H1 (cell line): Measurements from ENCODE around the gene CYBA. TPM values are rescaled to one million over a fixed set of nuclear protein-coding genes. Genes with fewer than 3 reads are reported as not detected.

Experiments used
- CTCF ChIA-PET: fragments of 300-600 bp; sonication (Branson Sonifier 250); formaldehyde crosslinking; loops from one replicate; lab custom pipeline; 2021; ENCODE audit not compliant: partially characterized antibody; lab: Charles Lee
- POLR2A ChIA-PET: fragments of 300-600 bp; sonication (Branson Sonifier 250); formaldehyde crosslinking; loops from one replicate; lab custom pipeline; 2021; ENCODE audit warnings: inconsistent platforms; ENCODE audit not compliant: partially characterized antibody; lab: Charles Lee
- DNase-seq, 2 experiments: peaks; one replicate each; pipeline versions ENCODE4 v3.0.0 to v3.0.0-alpha.2; 2010 to 2022; ENCODE audit warnings: low spot score in 2 of 2, low read depth in 1 of 2, mixed read lengths in 1 of 2
- FAIRE-seq: peaks from 2 replicates; lab custom pipeline; 2011; peaks lifted over from hg19 to GRCh38; lab: Jason Lieb, UNC
- H2AFZ ChIP-seq: 2 replicates; pipeline ENCODE4 v1.8.1; 2012; ENCODE audit warnings: low read length, inconsistent platforms
- H2AK5ac ChIP-seq: 2 replicates; pipeline ENCODE4 v1.6.1; 2013; ENCODE audit warnings: low read depth, low read length
- H2BK120ac ChIP-seq: replicated peaks from 2 replicates; pipeline ENCODE3; 2013; ENCODE audit warnings: low read depth, low read length, inconsistent platforms
- H2BK12ac ChIP-seq: 2 replicates; pipeline ENCODE4 v1.6.1; 2013; ENCODE audit warnings: low read depth, low read length
- H2BK15ac ChIP-seq: 2 replicates; pipeline ENCODE4 v1.6.1; 2013; ENCODE audit warnings: low read length
- H2BK20ac ChIP-seq: 2 replicates; pipeline ENCODE4 v1.6.1; 2013; ENCODE audit warnings: low read length
- H2BK5ac ChIP-seq: 2 replicates; pipeline ENCODE4 v1.6.1; 2013; ENCODE audit warnings: low read depth, low read length
- H3K14ac ChIP-seq: 2 replicates; pipeline ENCODE4 v1.6.1; 2013; ENCODE audit warnings: inconsistent platforms; ENCODE audit not compliant: insufficient read length
- H3K18ac ChIP-seq: 2 replicates; pipeline ENCODE4 v1.6.1; 2013; ENCODE audit warnings: low read length; ENCODE audit errors: extremely low read depth
- H3K23ac ChIP-seq: 2 replicates; pipeline ENCODE4 v1.6.1; 2013; ENCODE audit warnings: inconsistent platforms; ENCODE audit not compliant: insufficient read length
- H3K23me2 ChIP-seq: 2 replicates; pipeline ENCODE4 v1.6.1; 2013; ENCODE audit warnings: low read depth, low read length
- H3K27ac ChIP-seq: 2 replicates; pipeline ENCODE4 v1.6.1; 2011; ENCODE audit warnings: low read depth, low read length, inconsistent platforms
- H3K27me3 ChIP-seq, 4 experiments: replicated peaks in 1 of 4; 1 replicate in 1 of 4; 2 replicates in 3 of 4; pipeline versions ENCODE4 v1.6.1 to v1.8.1; 2011 to 2013; ENCODE audit warnings: low read length in 3 of 4, mild to moderate bottlenecking in 3 of 4, inconsistent platforms in 2 of 4, mixed read lengths in 2 of 4, moderate library complexity in 1 of 4; ENCODE audit not compliant: control insufficient read depth in 3 of 4, insufficient read depth in 3 of 4; ENCODE audit errors: extremely low read depth in 1 of 4
- H3K36me3 ChIP-seq, 4 experiments: 2 replicates each; pipeline versions ENCODE4 v1.6.1 to v1.8.1; 2011 to 2013; ENCODE audit warnings: mild to moderate bottlenecking in 4 of 4, low read length in 3 of 4, moderate library complexity in 2 of 4, control low read depth in 1 of 4, inconsistent platforms in 1 of 4; ENCODE audit not compliant: insufficient read depth in 4 of 4, control insufficient read depth in 2 of 4
- H3K4ac ChIP-seq: replicated peaks from 2 replicates; pipeline ENCODE3; 2013; ENCODE audit warnings: low read length, low read depth, mixed read lengths, inconsistent platforms; ENCODE audit not compliant: insufficient read length
- H3K4me1 ChIP-seq, 4 experiments: replicated peaks in 1 of 4; 1 replicate in 1 of 4; 2 replicates in 3 of 4; pipeline versions ENCODE4 v1.6.1 to v1.8.1; 2011 to 2013; ENCODE audit warnings: low read length in 3 of 4, inconsistent platforms in 2 of 4, mixed read lengths in 1 of 4; ENCODE audit not compliant: insufficient read depth in 4 of 4, control insufficient read depth in 3 of 4
- H3K4me2 ChIP-seq, 2 experiments: 2 replicates each; pipeline versions ENCODE4 v1.6.1 to v1.8.1; 2011 to 2013; ENCODE audit warnings: low read depth in 2 of 2, low read length in 2 of 2, control low read depth in 1 of 2, inconsistent platforms in 1 of 2, mild to moderate bottlenecking in 1 of 2; ENCODE audit not compliant: insufficient read depth in 1 of 2
- H3K4me3 ChIP-seq, 4 experiments: fragments of 200-600, 300-600 bp in 1 of 4; sonication (generic), shearing (Covaris generic), sonication (Bioruptor Twin) in 1 of 4; 2 replicates each; pipeline versions ENCODE4 v1.5.1 to v1.8.1; 2011 to 2016; ENCODE audit warnings: low read length in 4 of 4, low read depth in 3 of 4, control low read depth in 2 of 4, inconsistent platforms in 2 of 4, mild to moderate bottlenecking in 2 of 4, mixed read lengths in 1 of 4, moderate library complexity in 1 of 4; ENCODE audit not compliant: insufficient read depth in 2 of 4; ENCODE audit errors: extremely low read depth in 1 of 4
- H3K56ac ChIP-seq: replicated peaks from 2 replicates; pipeline ENCODE3; 2013; ENCODE audit warnings: low read depth, mild to moderate bottlenecking, mixed read lengths, low read length, inconsistent platforms; ENCODE audit not compliant: insufficient read length
- H3K79me1 ChIP-seq: 2 replicates; pipeline ENCODE4 v1.6.1; 2013; ENCODE audit warnings: low read depth, low read length, control low read depth
- H3K79me2 ChIP-seq, 2 experiments: 2 replicates each; pipeline versions ENCODE4 v1.6.1 to v1.8.1; 2012 to 2013; ENCODE audit warnings: low read length in 2 of 2, mild to moderate bottlenecking in 2 of 2, inconsistent platforms in 1 of 2; ENCODE audit not compliant: insufficient read depth in 2 of 2, control insufficient read depth in 1 of 2
- H3K9ac ChIP-seq, 4 experiments: replicated peaks in 1 of 4; 1 replicate in 1 of 4; 2 replicates in 3 of 4; pipeline versions ENCODE4 v1.6.1 to v1.8.1; 2011 to 2013; ENCODE audit warnings: low read depth in 3 of 4, low read length in 3 of 4, control low read depth in 2 of 4, mild to moderate bottlenecking in 2 of 4, moderate library complexity in 2 of 4, inconsistent platforms in 1 of 4; ENCODE audit errors: extremely low read depth in 1 of 4
- H3K9me3 ChIP-seq, 2 experiments: 2 replicates each; pipeline versions ENCODE4 v1.6.1 to v1.8.1; 2012 to 2013; ENCODE audit warnings: mild to moderate bottlenecking in 2 of 2, moderate library complexity in 2 of 2, control low read depth in 1 of 2, inconsistent platforms in 1 of 2, low read depth in 1 of 2, low read length in 1 of 2, mixed read lengths in 1 of 2; ENCODE audit not compliant: insufficient read depth in 2 of 2
- H4K20me1 ChIP-seq, 2 experiments: replicated peaks in 1 of 2; 2 replicates each; pipeline versions ENCODE3 to v1.8.1; 2011 to 2013; ENCODE audit warnings: inconsistent platforms in 2 of 2, low read length in 2 of 2, mild to moderate bottlenecking in 1 of 2; ENCODE audit not compliant: insufficient read depth in 2 of 2, control insufficient read depth in 1 of 2
- H4K5ac ChIP-seq: 2 replicates; pipeline ENCODE4 v1.6.1; 2013; ENCODE audit warnings: low read length, low read depth, mixed read lengths, inconsistent platforms; ENCODE audit not compliant: insufficient read length
- H4K8ac ChIP-seq: 2 replicates; pipeline ENCODE4 v1.8.0; 2013; ENCODE audit warnings: mild to moderate bottlenecking, moderate library complexity, low read length, inconsistent platforms; ENCODE audit not compliant: insufficient read depth; ENCODE audit errors: extremely low read depth
- H4K91ac ChIP-seq: replicated peaks from 2 replicates; pipeline ENCODE3; 2013; ENCODE audit warnings: low read length, mixed read lengths, inconsistent platforms; ENCODE audit not compliant: insufficient read length
- BRCA1 ChIP-seq: IDR thresholded peaks from 2 replicates; pipeline ENCODE4 v1.6.1; 2012; ENCODE audit warnings: low read depth, low read length, improper control_type of control experiment
- FOSL1 ChIP-seq: IDR thresholded peaks from 2 replicates; pipeline ENCODE4 v1.6.1; 2011; ENCODE audit warnings: mild to moderate bottlenecking, low read depth, low read length, moderate library complexity; ENCODE audit not compliant: insufficient read depth
- JUN ChIP-seq: IDR thresholded peaks from 2 replicates; pipeline ENCODE4 v1.6.1; 2011; ENCODE audit warnings: low read depth, mild to moderate bottlenecking, improper control_type of control experiment, low read length
- MAFK ChIP-seq: IDR thresholded peaks from 2 replicates; pipeline ENCODE4 v1.6.1; 2012; ENCODE audit warnings: low read depth, mild to moderate bottlenecking, improper control_type of control experiment, low read length
- SAP30 ChIP-seq: fragments of 300-600 bp; sonication (generic); IDR thresholded peaks from 2 replicates; pipeline ENCODE4 v1.7.1; 2012; ENCODE audit warnings: low read length, moderate library complexity, mild to moderate bottlenecking, inconsistent platforms; ENCODE audit not compliant: insufficient read depth, insufficient replicate concordance
- SIRT6 ChIP-seq: IDR thresholded peaks from one replicate; pipeline ENCODE4 v1.7.1; 2012; ENCODE audit warnings: low read length, inconsistent platforms
- SP2 ChIP-seq: IDR thresholded peaks from 2 replicates; pipeline ENCODE4 v1.6.1; 2012; ENCODE audit warnings: mild to moderate bottlenecking, low read length, inconsistent platforms
- TAF1 ChIP-seq: IDR thresholded peaks from 2 replicates; pipeline ENCODE4 v1.6.1; 2011; ENCODE audit warnings: mild to moderate bottlenecking, low read depth, low read length
- TBP ChIP-seq: IDR thresholded peaks from 2 replicates; pipeline ENCODE4 v1.6.1; 2011; ENCODE audit warnings: low read depth, low read length, improper control_type of control experiment
- WGBS, 2 experiments: shearing (Covaris generic) in 1 of 2; methylation state at CpG; one replicate each; pipeline versions ENCODE4 v1.1.6 to v1.1.7; 2013 to 2015; ENCODE audit warnings: low lambda C conversion rate in 2 of 2, mixed read lengths in 2 of 2, inconsistent platforms in 1 of 2, low coverage in 1 of 2, missing lambda C conversion rate in 1 of 2; ENCODE audit not compliant: insufficient replicate concordance in 2 of 2, insufficient coverage in 1 of 2, insufficient read length in 1 of 2; ENCODE audit errors: extremely low coverage in 1 of 2, missing lambda C conversion rate in 1 of 2; 5-methylcytosine and 5-hydroxymethylcytosine counted together
- polyA plus RNA-seq, 7 experiments: library from polyadenylated mRNA; depleted of rRNA in 3 of 7; stranded (reverse) in 5 of 7; unstranded in 2 of 7; fragments of >200 nt in 5 of 7; fragments of 200-250 nt in 2 of 7; gene quantifications; 1 replicate in 5 of 7; 2 replicates in 1 of 7; 4 replicates in 1 of 7; pipeline versions ENCODE4 v1.2.1 to v1.2.3, GENCODE V29; 2011 to 2013; ENCODE audit warnings: missing spikeins in 2 of 7, mixed read lengths in 2 of 7
- total RNA-seq: library from RNA; stranded (reverse); fragmentation: NEBNext Ultra II Directional; extraction: Animal tissue kit (Norgen Biotek cat#: 25700); gene quantifications from 2 replicates; pipeline ENCODE4 v1.2.1, GENCODE V29; 2021

Gene CYBA
- total and polyA plus RNA-seq, 2 of the 8 experiments (the other 6 are each of a cell fraction or from before 2014, with no cell fraction given), result 136 to 254 TPM

GRCh38 chr16:88672776-88673175, 21.9 kb upstream of the CYBA start:
- H3K4me2 ChIP-seq, result 0 out of 4 replicates have a peak overlapping the region, but pooled peaks of 1 of the 2 experiments have one; percentile 3
- peaks cover 0 to 2% of the 10 kb centered on the region in 2 experiments for H4K20me1 ChIP-seq
- H3K4me1 ChIP-seq, result peaks cover 0 to 5% (median 3%) of the 10 kb centered on the region in 4 experiments; a peak in 4 of 7 replicates
- H3K4me3 ChIP-seq, result no peak overlapping the region
- H3K79me2 ChIP-seq, result no peaks in the 10 kb centered on the region
- 39% methylated on average over 10 of the region's 11 CpGs; no CpG with 5 or more reads in 1 of the 2 experiments for WGBS, 2 experiments
- no peak overlapping the region for H2BK15ac ChIP-seq
- no peak overlapping the region for H2AK5ac ChIP-seq
- no peak overlapping the region for H3K9ac ChIP-seq
- 0 out of 2 replicates have a peak overlapping the region, but pooled peaks have one; percentile 24 for H2BK5ac ChIP-seq
- H2BK20ac ChIP-seq, result no peak overlapping the region
- no peaks in the 10 kb centered on the region for H3K23me2 ChIP-seq
- H3K79me1 ChIP-seq, result no peaks in the 10 kb centered on the region
- DNase-seq (peak; percentile 58 to 83), FAIRE-seq (peak; percentile 87)
- ChIA-PET POLR2A (interaction anchor here (0.8 to 4.2 kb wide), 8 partner anchors 9 to 136 kb away, joined by 3 to 15 read pairs (median 4); partner anchors contain the start of genes IL17C and MVD), CTCF (interaction anchor here (0.8 to 9.7 kb wide), 36 partner anchors 8 to 229 kb away, joined by 3 to 87 read pairs (median 4); partner anchors contain the start of genes MVD and SNAI3)
- no peak overlapping the region for H3K18ac ChIP-seq
- no peaks in the 10 kb centered on the region for H3K27me3 ChIP-seq
- no peak overlapping the region for H2BK120ac ChIP-seq
- H3K14ac ChIP-seq, result no peak overlapping the region
- H4K5ac ChIP-seq, result no peak overlapping the region
- no peak overlapping the region for H2AFZ ChIP-seq
- no peak overlapping the region for H3K4ac ChIP-seq
- no peak overlapping the region for H3K27ac ChIP-seq
- no peak overlapping the region for H3K23ac ChIP-seq
- no peak overlapping the region for H2BK12ac ChIP-seq
- no peak overlapping the region; the same call in 1 of the 2 replicates for H4K8ac ChIP-seq
- no peaks in the 10 kb centered on the region for H3K36me3 ChIP-seq
- H4K91ac ChIP-seq, result no peak overlapping the region
- no peaks in the 10 kb centered on the region for H3K9me3 ChIP-seq
- H3K56ac ChIP-seq, result no peak overlapping the region
- TF ChIP-seq SIRT6 (no peak), SP2 (no peak), TBP (peak; percentile 70), JUN (no peak), TAF1 (no peak), SAP30 (no peak), MAFK (no peak), BRCA1 (no peak), FOSL1 (no peak)
